K562 (cell line): ENCODE measurements around the gene SCN1B. TPM values are rescaled to one million over a fixed set of nuclear protein-coding genes. Genes with fewer than 3 reads are reported as not detected.
A peak's percentile ranks its signal among the peaks of the same experiment; 100 is the strongest.

Experiments
- ATAC-seq: fragments of 200-7000 bp; cut with Tn5 transposase; 3 replicates; pipeline ENCODE4 v1.9.1; 2020; ENCODE audit warnings: moderate library complexity
- BruUV-seq: library from RNA; stranded (reverse); fragments of 400-500 nt; replicated peaks from 2 replicates; lab custom pipeline; 2021; lab: Mats Ljungman, UMichigan
- CTCF ChIA-PET: fragments of 300-600 bp; formaldehyde crosslinking; extraction: SDS; loops from one replicate; lab custom pipeline; 2021; ENCODE audit warnings: low intra/inter-chr PET ratio; lab: Yijun Ruan, JAX
- POLR2A ChIA-PET: fragments of 300-600, 350-650 bp; sonication (Branson Sonifier 250); formaldehyde crosslinking; extraction: SDS; loops from one replicate; lab custom pipeline; 2021; ENCODE audit warnings: antibody characterized with exemption, inconsistent platforms; lab: Yijun Ruan, JAX
- DNase-seq, 4 experiments: peaks; one replicate each; pipeline versions ENCODE4 v3.0.0 to v3.0.0-alpha.2; 2011 to 2018; ENCODE audit warnings: low spot score in 3 of 4, mixed read lengths in 3 of 4; ENCODE audit errors: extremely low read depth in 1 of 4
- FAIRE-seq: peaks from 2 replicates; lab custom pipeline; 2011; peaks lifted over from hg19 to GRCh38; lab: Jason Lieb, UNC
- H2AFZ ChIP-seq: 2 replicates; pipeline ENCODE4 v1.6.0; 2011; ENCODE audit warnings: low read depth, low read length, control low read depth, inconsistent platforms
- H3K27ac ChIP-seq: fragments of 200-600 bp; 3 replicates; pipeline ENCODE4 v1.8.0; 2011; ENCODE audit warnings: low read depth, mild to moderate bottlenecking, control low read depth, inconsistent platforms, low read length, moderate library complexity, mixed read lengths; ENCODE audit errors: extremely low read depth
- H3K27me3 ChIP-seq, 2 experiments: fragments of 300-600 bp in 1 of 2; 2 replicates in 1 of 2; 3 replicates in 1 of 2; pipeline versions ENCODE4 v1.6.0 to v1.8.0; 2011; ENCODE audit warnings: inconsistent platforms in 2 of 2, low read length in 2 of 2, mild to moderate bottlenecking in 1 of 2, mixed read lengths in 1 of 2, moderate library complexity in 1 of 2; ENCODE audit not compliant: control insufficient read depth in 2 of 2, insufficient read depth in 2 of 2
- H3K36me3 ChIP-seq: fragments of 300-600 bp; 3 replicates; pipeline ENCODE4 v1.8.0; 2011; ENCODE audit warnings: mild to moderate bottlenecking, low read length, inconsistent platforms; ENCODE audit not compliant: control insufficient read depth, insufficient read depth
- H3K4me1 ChIP-seq, 2 experiments: fragments of 200-600 bp in 1 of 2; replicated peaks in 1 of 2; 2 replicates in 1 of 2; 3 replicates in 1 of 2; pipeline versions ENCODE4 v1.5.1 to v1.8.0; 2011; ENCODE audit warnings: inconsistent platforms in 2 of 2, low read length in 2 of 2, mild to moderate bottlenecking in 1 of 2, mixed read lengths in 1 of 2, moderate library complexity in 1 of 2; ENCODE audit not compliant: control insufficient read depth in 2 of 2, insufficient read depth in 2 of 2
- H3K4me2 ChIP-seq: 2 replicates; pipeline ENCODE4 v1.6.1; 2011; ENCODE audit warnings: low read length, control low read depth, inconsistent platforms, mixed read lengths; ENCODE audit not compliant: insufficient read depth
- H3K4me3 ChIP-seq: fragments of 200-600 bp; sonication (generic), shearing (Covaris generic); 2 replicates; pipeline ENCODE4 v1.5.1; 2016; ENCODE audit warnings: control low read depth, inconsistent platforms
- H3K79me2 ChIP-seq: fragments of 200-600 bp; 3 replicates; pipeline ENCODE4 v1.8.0; 2011; ENCODE audit warnings: low read length, inconsistent platforms; ENCODE audit not compliant: control insufficient read depth, insufficient read depth
- H3K9ac ChIP-seq, 2 experiments: 2 replicates each; pipeline versions ENCODE4 v1.6.0 to v1.6.1; 2011; ENCODE audit warnings: low read depth in 2 of 2, low read length in 2 of 2, control low read depth in 1 of 2, inconsistent platforms in 1 of 2, mild to moderate bottlenecking in 1 of 2, mixed read lengths in 1 of 2; ENCODE audit not compliant: insufficient read depth in 1 of 2
- H3K9me1 ChIP-seq: one replicate; pipeline ENCODE4 v1.6.0; 2011; ENCODE audit warnings: inconsistent platforms, mild to moderate bottlenecking, low read length, moderate library complexity; ENCODE audit not compliant: control insufficient read depth, insufficient read depth
- H3K9me3 ChIP-seq: replicated peaks from 2 replicates; pipeline ENCODE4 v1.5.1; 2011; ENCODE audit warnings: low read depth, low read length, inconsistent platforms; ENCODE audit not compliant: control insufficient read depth, insufficient read depth
- H4K20me1 ChIP-seq: replicated peaks from 2 replicates; pipeline ENCODE4 v1.6.1; 2011; ENCODE audit warnings: low read length, inconsistent platforms, mixed read lengths; ENCODE audit not compliant: control insufficient read depth, insufficient read depth
- CHD4 ChIP-seq: fragments of 200-600 bp; sonication (generic); IDR thresholded peaks from 3 replicates; pipeline ENCODE4 v1.6.1; 2012; ENCODE audit warnings: low read depth, mild to moderate bottlenecking, mixed read lengths, low read length, inconsistent platforms; ENCODE audit not compliant: insufficient read depth, insufficient replicate concordance, poor library complexity, severe bottlenecking
- DDX20 ChIP-seq: fragments of 450-650 bp; IDR thresholded peaks from 2 replicates; pipeline ENCODE4 v1.6.1; 2016; ENCODE audit warnings: missing genetic modification characterization, low read depth, mild to moderate bottlenecking, missing compliant biosample characterization, moderate library complexity
- DIDO1 ChIP-seq: fragments of 450-650 bp; IDR thresholded peaks from 2 replicates; pipeline ENCODE4 v1.6.1; 2016; ENCODE audit warnings: low read depth, missing biosample characterization, missing genetic modification characterization
- DPF2 ChIP-seq: fragments of 450-650 bp; IDR thresholded peaks from 2 replicates; pipeline ENCODE4 v1.6.1; 2016
- NR4A1 ChIP-seq, 2 experiments: fragments of 250-450 bp in 1 of 2; fragments of 450-650 bp in 1 of 2; sonication (Bioruptor Pico) in 1 of 2; IDR thresholded peaks; 2 replicates each; pipeline versions ENCODE4 v1.4.0 to v1.6.1; 2016 to 2020; ENCODE audit warnings: mild to moderate bottlenecking in 2 of 2, missing compliant biosample characterization in 1 of 2, missing genetic modification characterization in 1 of 2, moderate library complexity in 1 of 2
- PCBP1 ChIP-seq: fragments of 200-400 bp; formaldehyde crosslinking; IDR thresholded peaks from 2 replicates; pipeline ENCODE4 v1.6.1; 2018; ENCODE audit warnings: mild to moderate bottlenecking, low read depth, low read length; ENCODE audit not compliant: poor library complexity, severe bottlenecking
- RBBP5 ChIP-seq: fragments of 200-600 bp; sonication (generic); IDR thresholded peaks from 2 replicates; pipeline ENCODE4 v1.6.1; 2012; ENCODE audit warnings: borderline replicate concordance, mild to moderate bottlenecking, low read length, control low read depth, inconsistent platforms; ENCODE audit not compliant: insufficient read depth, poor library complexity, severe bottlenecking
- RBM25 ChIP-seq: fragments of 200-400 bp; formaldehyde crosslinking; IDR thresholded peaks from 2 replicates; pipeline ENCODE4 v1.6.1; 2018; ENCODE audit warnings: low read length, low read depth, moderate library complexity; ENCODE audit not compliant: severe bottlenecking
- ZNF197 ChIP-seq: fragments of 200-800 bp; sonication (Bioruptor generic); IDR thresholded peaks from 2 replicates; pipeline ENCODE4 v1.6.1; 2016; ENCODE audit warnings: low read depth, missing genetic modification characterization, missing compliant biosample characterization
- ZNF431 ChIP-seq: sonication (generic); formaldehyde crosslinking; IDR thresholded peaks from 2 replicates; pipeline ENCODE4 v1.8.0; 2022; ENCODE audit warnings: mild to moderate bottlenecking, missing genetic modification reagents
- WGBS: fragments of 100-300 bp; shearing (Covaris generic); methylation state at CpG from one replicate; pipeline ENCODE4 v1.1.6; 2016; ENCODE audit warnings: low coverage, mixed read lengths; ENCODE audit not compliant: insufficient coverage; ENCODE audit errors: missing lambda C conversion rate; 5-methylcytosine and 5-hydroxymethylcytosine counted together
- in situ Hi-C: fragments of 300-500 bp; cut with MboI; formaldehyde crosslinking; loops from 4 replicates; pipeline ENCODE4 v1.15.0; 2018; ENCODE audit warnings: inconsistent platforms, mixed read lengths
- intact Hi-C: fragments of 100-400 bp; cut with micrococcal nuclease; formaldehyde crosslinking; loops from 2 replicates; pipeline ENCODE4 v1.14.2; 2022
- polyA plus RNA-seq, 8 experiments: library from polyadenylated mRNA; depleted of rRNA in 4 of 8; stranded (reverse) in 5 of 8; unstranded in 3 of 8; fragments of >200 nt; fragmentation: Nextera tagmentation in 2 of 8; fragmentation: Illumina TruSeq in 1 of 8; extraction: Ambion mirVana in 2 of 8; extraction: Trizol in 1 of 8; gene quantifications; 2 replicates each; pipeline versions ENCODE4 v1.2.1 to v1.2.3, GENCODE V29; 2011 to 2014; ENCODE audit warnings: inconsistent platforms in 1 of 8, missing spikeins in 1 of 8
- total RNA-seq, 7 experiments: library from RNA; depleted of rRNA in 6 of 7; stranded (reverse); fragments of >200 nt in 6 of 7; fragmentation: Illumina TruSeq in 2 of 7; extraction: Trizol in 2 of 7; gene quantifications; 2 replicates each; pipeline versions ENCODE4 v1.2.1 to v1.2.3, GENCODE V29; 2011 to 2021; ENCODE audit warnings: low replicate concordance in 1 of 7

SCN1B gene
- total and polyA plus RNA-seq, 9 of the 15 experiments (the other 6 are each of a cell fraction or from before 2014, with no cell fraction given): 0.03 to 2.5 (median 0.91) TPM

- DNase-seq (no peak), ATAC-seq (no peak), FAIRE-seq (no peak)
- in situ Hi-C loops (no loop called here), intact Hi-C loops (no loop called here)
- no peaks in the 10 kb centered on the region for H4K20me1 ChIP-seq
- H2AFZ ChIP-seq: no peak overlapping the region
- BruUV-seq: no TSS peak
- H3K27me3 ChIP-seq: no peaks in the 10 kb centered on the region
- peaks cover 4% of the 10 kb centered on the region for H3K9me1 ChIP-seq
- POLR2A ChIA-PET: interaction anchor here (3.9 kb wide), 1 partner anchor 9 kb away, joined by 18 read pairs; no protein-coding TSS in a partner anchor
- peaks cover 93% of the 10 kb centered on the region for H3K36me3 ChIP-seq
- 79% methylated on average over 3 of the region's 3 CpGs for WGBS
- H3K4me1 ChIP-seq: peaks cover 0 to 18% of the 10 kb centered on the region in 2 experiments; a peak in 2 of 5 replicates
- peak overlapping the region in 1 of 2 experiments; percentile 32; a peak in 1 of 4 replicates for H3K9ac ChIP-seq
- no peak overlapping the region for H3K4me2 ChIP-seq
- no peaks in the 10 kb centered on the region for H3K79me2 ChIP-seq
- TF ChIP-seq CHD4 (no peak), DPF2 (no peak), DDX20 (tag) (no peak), NR4A1 (CRISPR knock-in tag; IDR thresholded peaks at IDR 0.05) (no peak), NR4A1 (tag; IDR thresholded peaks at IDR 0.05) (no peak), ZNF197 (CRISPR knock-in tag) (no peak), RBBP5 (no peak), ZNF431 (CRISPR knock-in tag) (no peak), DIDO1 (no peak), PCBP1 (no peak), RBM25 (no peak)
- no peak overlapping the region for H3K4me3 ChIP-seq
- H3K27ac ChIP-seq: no peak overlapping the region
- CTCF ChIA-PET: no interaction called here
- no peaks in the 10 kb centered on the region for H3K9me3 ChIP-seq
Measured at GRCh38 chr19:35017507-35017906, 12.8 kb upstream of the SCN1B start.
